GM12875 (cell line): ENCODE measurements around the gene ULK3.
"Not testable (repeated sequence)": the region's sequence is repeated elsewhere in the genome, so short reads cannot be mapped to it uniquely, and the experiment has no call there.

Source experiments
- H3K4me3 ChIP-seq: one replicate; pipeline ENCODE4 v1.5.1; 2011; ENCODE audit warnings: low read depth, low read length, control low read depth
- CTCF ChIP-seq: IDR thresholded peaks from 2 replicates; pipeline ENCODE4 v1.5.1; 2011; ENCODE audit warnings: low read depth, mild to moderate bottlenecking, control low read depth, inconsistent platforms, low read length, moderate library complexity, borderline replicate concordance; ENCODE audit not compliant: insufficient read depth

Gene ULK3

GRCh38 chr15:74842581-74843444, at the start of gene ULK3:
ULK3 (minus strand) TSS chr15:74843156; CDS start chr15:74843105, 51 bp downstream.
- TF ChIP-seq CTCF = peak; percentile 68
- H3K4me3 ChIP-seq = peak within 1 kb of the TSS; percentile 75

- no peak for TF ChIP-seq CTCF
- H3K4me3 ChIP-seq = no peak overlapping the region
Measured at GRCh38 chr15:74892313-74892712, 49.4 kb upstream of the ULK3 start.

DNA sequence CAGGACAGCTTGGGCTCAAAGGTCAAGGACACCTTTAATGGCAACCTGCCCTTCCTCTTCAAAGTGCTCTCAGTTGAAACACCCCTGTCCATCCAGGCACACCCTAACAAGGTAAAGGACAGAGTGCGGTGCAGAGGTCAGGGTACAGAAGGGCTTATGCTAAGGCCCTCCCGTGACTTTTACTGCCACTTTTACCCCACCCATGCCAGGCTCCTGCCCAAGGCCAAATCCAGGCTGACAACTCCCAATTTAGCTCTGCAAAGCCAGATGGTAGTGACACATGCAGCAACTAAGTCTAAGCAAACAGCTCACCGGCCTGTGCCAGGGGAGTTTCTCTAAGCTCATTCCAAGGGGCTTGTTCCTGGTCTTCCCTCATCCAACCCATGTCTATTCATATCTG, 48.5 kb upstream of the ULK3 start:
- no peak for TF ChIP-seq CTCF
- H3K4me3 ChIP-seq = no peak overlapping the region

DNA sequence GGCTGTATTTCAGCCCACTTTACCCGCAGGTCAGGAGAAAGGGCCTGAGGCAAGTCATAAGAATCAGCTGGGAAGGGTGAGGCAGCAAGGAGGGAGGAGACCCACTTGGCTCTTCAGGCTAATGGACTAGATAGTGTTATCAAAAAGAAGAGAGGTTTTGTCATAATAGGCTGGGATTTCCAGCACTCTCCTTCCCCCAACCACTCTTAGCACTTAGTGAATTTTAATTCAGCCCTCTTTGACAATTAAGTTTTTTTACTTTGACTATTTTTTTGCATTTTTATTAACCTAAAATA, 47.7 kb upstream of the ULK3 start:
- H3K4me3 ChIP-seq = peak overlapping the region; percentile 94
- TF ChIP-seq CTCF = no peak

DNA sequence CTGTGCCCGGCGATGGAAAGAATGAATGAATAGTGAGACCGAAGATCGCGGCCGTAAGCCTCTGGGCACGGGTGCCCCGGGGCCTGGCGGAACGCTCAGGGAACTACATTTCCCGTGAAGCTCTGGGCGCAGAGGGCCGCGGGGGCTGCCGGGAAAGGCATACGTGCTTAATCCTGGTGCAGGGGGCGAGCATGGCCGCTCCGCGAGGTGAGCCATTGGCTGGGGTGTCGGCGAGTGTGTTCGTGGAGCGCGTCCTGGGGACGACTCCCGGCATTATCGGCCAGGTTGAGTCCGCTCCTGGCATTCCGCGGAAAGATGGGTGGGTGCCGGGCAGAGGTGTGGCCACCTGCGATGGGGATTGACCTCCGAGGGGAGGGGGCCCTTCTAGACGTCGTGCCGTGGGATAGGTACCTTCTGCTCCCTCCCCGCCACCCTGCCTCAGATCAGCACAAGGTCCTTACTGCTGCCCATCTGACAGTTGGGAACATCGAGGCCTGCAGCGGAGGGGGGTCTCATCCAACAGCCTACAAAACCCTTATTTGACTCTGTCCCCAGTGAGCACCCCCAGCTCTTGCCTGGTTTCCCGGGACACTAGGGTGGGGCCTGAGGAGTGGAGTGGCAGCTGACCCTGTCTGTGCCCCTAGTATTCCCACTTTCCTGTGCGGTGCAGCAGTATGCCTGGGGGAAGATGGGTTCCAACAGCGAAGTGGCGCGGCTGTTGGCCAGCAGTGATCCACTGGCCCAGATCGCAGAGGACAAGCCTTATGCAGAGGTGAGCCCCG, 47.1 kb upstream of the ULK3 start, which contains the start of gene MPI:
Gene MPI (plus strand): TSS at position 160 of the 782 bp plus-strand sequence. CDS start 32 bp downstream, at position 192.
- no peak for TF ChIP-seq CTCF
- H3K4me3 ChIP-seq = peak within 1 kb of the TSS; percentile 94

DNA sequence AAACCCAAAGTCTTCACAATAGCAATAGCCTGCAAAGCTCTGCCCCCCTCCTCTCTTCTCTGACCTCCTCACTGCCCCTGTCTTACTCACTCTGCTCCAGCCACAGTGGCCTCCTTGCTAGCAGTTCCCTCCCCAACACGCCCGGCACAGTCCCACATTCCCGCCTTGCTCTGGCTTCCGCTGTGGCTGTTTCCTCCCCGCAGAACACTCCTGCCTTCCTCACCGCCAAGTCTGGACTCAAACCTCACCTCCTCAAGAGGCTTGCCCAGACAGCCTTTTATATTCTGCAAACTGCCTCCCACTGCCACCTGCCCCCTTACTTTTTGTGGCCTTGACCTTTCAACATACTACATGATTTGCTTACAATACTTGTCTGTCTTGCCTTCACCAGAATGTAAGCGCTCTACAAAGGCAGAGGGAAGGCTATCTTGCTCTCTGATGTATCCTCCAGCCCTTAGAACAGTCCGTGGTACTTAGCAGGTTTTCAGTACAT, 46.5 kb upstream of the ULK3 start:
- no peak for TF ChIP-seq CTCF
- peak overlapping the region; percentile 94 for H3K4me3 ChIP-seq

DNA sequence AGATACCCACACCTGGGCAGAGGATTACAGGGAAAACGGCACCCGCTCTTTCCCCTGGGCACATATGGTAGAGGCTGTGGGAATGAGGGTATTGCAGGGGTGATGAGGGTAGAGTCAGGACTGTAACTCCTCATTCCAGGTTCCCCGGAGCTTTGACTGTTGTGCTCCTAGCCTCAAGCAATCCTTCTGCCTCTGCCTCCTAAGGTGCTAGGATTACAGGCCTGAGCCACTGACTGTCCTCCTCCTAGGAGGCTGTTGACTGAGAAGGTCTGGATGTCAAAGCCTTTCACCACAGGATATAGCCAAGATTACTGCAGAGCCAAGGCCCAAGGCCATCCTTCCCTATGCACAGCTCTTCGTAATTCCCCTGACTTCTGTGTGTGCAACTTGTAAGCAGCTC, 45.8 kb upstream of the ULK3 start:
- TF ChIP-seq CTCF = no peak
- H3K4me3 ChIP-seq = no peak overlapping the region

DNA sequence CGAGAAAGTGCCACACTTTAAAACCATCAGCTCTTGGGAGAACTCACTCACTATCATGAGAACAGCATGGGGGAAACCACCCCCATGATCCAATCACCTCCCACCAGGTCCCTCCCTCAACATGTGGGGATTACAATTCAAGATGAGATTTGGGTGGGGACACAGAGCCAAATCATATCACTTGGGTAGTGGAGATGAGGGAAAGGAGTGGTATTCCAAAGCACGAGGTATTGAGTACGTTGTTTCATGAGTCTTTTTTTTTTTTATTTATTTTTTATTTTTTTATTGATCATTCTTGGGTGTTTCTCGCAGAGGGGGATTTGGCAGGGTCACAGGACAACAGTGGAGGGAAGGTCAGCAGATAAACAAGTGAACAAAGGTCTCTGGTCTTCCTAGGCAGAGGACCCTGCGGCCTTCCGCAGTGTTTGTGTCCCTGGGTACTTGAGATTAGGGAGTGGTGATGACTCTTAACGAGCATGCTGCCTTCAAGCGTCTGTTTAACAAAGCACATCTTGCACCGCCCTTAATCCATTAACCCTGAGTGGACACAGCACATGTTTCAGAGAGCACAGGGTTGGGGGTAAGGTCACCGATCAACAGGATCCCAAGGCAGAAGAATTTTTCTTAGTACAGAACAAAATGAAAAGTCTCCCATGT, 44.7 kb upstream of the ULK3 start:
- H3K4me3 ChIP-seq = not testable (repeated sequence)
